ENCODE data around the gene PP2D1. TPM values are rescaled to one million over a fixed set of nuclear protein-coding genes. Genes with fewer than 3 reads are reported as not detected.
"Not testable (repeated sequence)": the region's sequence is repeated elsewhere in the genome, so short reads cannot be mapped to it uniquely, and the experiment has no call there.

The PP2D1 gene
- total and polyA plus RNA-seq, 2 of the 8 experiments (the other 6 are each of a cell fraction or from before 2014, with no cell fraction given), result not detected

DNA sequence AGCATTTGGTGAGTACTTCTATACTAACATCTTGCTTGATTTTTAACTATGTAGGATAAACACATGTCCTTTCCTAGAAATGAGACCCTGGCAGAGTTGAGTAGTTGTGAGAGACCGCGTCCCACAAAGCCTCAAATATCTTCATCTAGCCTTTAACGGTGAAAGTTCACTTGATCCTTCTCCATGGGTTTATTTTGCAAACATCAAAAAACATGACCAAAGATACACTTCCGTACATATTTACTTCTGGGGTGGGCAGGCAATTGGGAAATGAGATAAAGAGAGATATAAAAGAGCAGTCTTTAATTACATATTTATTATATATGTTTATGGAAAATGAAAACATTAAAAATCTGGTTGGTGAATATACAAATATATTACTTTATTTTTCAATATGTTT, 23.0 kb upstream of the PP2D1 start (continued):
- TF ChIP-seq CEBPB (IDR thresholded peaks at IDR 0.05; ENCODE audit: low read depth, low read length) (no peak), MAFK (IDR thresholded peaks at IDR 0.05; ENCODE audit: low read depth, low read length) (no peak), SRF (IDR thresholded peaks at IDR 0.05; ENCODE audit: low read depth, low read length) (no peak), FOSL1 (IDR thresholded peaks at IDR 0.05; ENCODE audit: insufficient read depth, low read depth, low read length) (no peak)
- TF ChIP-seq, protein P1, sequence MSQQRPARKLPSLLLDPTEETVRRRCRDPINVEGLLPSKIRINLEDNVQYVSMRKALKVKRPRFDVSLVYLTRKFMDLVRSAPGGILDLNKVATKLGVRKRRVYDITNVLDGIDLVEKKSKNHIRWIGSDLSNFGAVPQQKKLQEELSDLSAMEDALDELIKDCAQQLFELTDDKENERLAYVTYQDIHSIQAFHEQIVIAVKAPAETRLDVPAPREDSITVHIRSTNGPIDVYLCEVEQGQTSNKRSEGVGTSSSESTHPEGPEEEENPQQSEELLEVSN (IDR thresholded peaks at IDR 0.05), result no peak

GRCh38 chr3:20031939-20032338, 19.9 kb upstream of the PP2D1 start:
- H3K4me3 ChIP-seq (ENCODE audit: extremely low read depth in 1 of 4, insufficient read depth in 2 of 4, low read depth in 3 of 4, low read length in 4 of 4); H3K36me3 ChIP-seq (ENCODE audit: control insufficient read depth in 2 of 4, insufficient read depth in 4 of 4, low read length in 3 of 4); POLR2A ChIA-PET (ENCODE audit: partially characterized antibody); H2AFZ ChIP-seq (ENCODE audit: low read length); H2BK15ac ChIP-seq (ENCODE audit: low read length); H3K56ac ChIP-seq (replicated peaks; ENCODE audit: insufficient read length, low read depth, low read length); H3K27ac ChIP-seq (ENCODE audit: low read depth, low read length); H3K79me1 ChIP-seq (ENCODE audit: low read depth, low read length); DNase-seq (ENCODE audit: low read depth in 1 of 2, low spot score in 2 of 2); H2BK5ac ChIP-seq (ENCODE audit: low read depth, low read length); H2AK5ac ChIP-seq (ENCODE audit: low read depth, low read length); H4K20me1 ChIP-seq (replicated peaks in 1 of 2; ENCODE audit: control insufficient read depth in 1 of 2, insufficient read depth in 2 of 2, low read length in 2 of 2); H3K9me3 ChIP-seq (ENCODE audit: insufficient read depth in 2 of 2, low read depth in 1 of 2, low read length in 1 of 2); H3K4me2 ChIP-seq (ENCODE audit: insufficient read depth in 1 of 2, low read depth in 2 of 2, low read length in 2 of 2); H3K23me2 ChIP-seq (ENCODE audit: low read depth, low read length); H4K5ac ChIP-seq (ENCODE audit: insufficient read length, low read depth, low read length); H3K14ac ChIP-seq (ENCODE audit: insufficient read length); H2BK120ac ChIP-seq (replicated peaks; ENCODE audit: low read depth, low read length); H3K18ac ChIP-seq (ENCODE audit: extremely low read depth, low read length); H3K9ac ChIP-seq (replicated peaks in 1 of 4; ENCODE audit: extremely low read depth in 1 of 4, low read depth in 3 of 4, low read length in 3 of 4); H3K4me1 ChIP-seq (replicated peaks in 1 of 4; ENCODE audit: control insufficient read depth in 3 of 4, insufficient read depth in 4 of 4, low read length in 3 of 4); H3K23ac ChIP-seq (ENCODE audit: insufficient read length); H3K4ac ChIP-seq (replicated peaks; ENCODE audit: insufficient read length, low read depth, low read length); H4K91ac ChIP-seq (replicated peaks; ENCODE audit: insufficient read length, low read length); H3K79me2 ChIP-seq (ENCODE audit: control insufficient read depth in 1 of 2, insufficient read depth in 2 of 2, low read length in 2 of 2); H3K27me3 ChIP-seq (replicated peaks in 1 of 4; ENCODE audit: control insufficient read depth in 3 of 4, extremely low read depth in 1 of 4, insufficient read depth in 3 of 4, low read length in 3 of 4); H2BK20ac ChIP-seq (ENCODE audit: low read length); FAIRE-seq; H4K8ac ChIP-seq (ENCODE audit: extremely low read depth, insufficient read depth, low read length); H2BK12ac ChIP-seq (ENCODE audit: low read depth, low read length): not testable (repeated sequence)
- 87% methylated on average over 7 of the region's 7 CpGs; no CpG with 5 or more reads in 1 of the 2 experiments for WGBS, 2 experiments (ENCODE audit: extremely low coverage in 1 of 2, insufficient coverage in 1 of 2, insufficient read length in 1 of 2, insufficient replicate concordance in 2 of 2, low coverage in 1 of 2, low lambda C conversion rate in 2 of 2, missing lambda C conversion rate in 1 of 2)
- CTCF ChIA-PET (ENCODE audit: partially characterized antibody), result interaction anchor here (0.5 to 0.9 kb wide), 3 partner anchors 9 to 160 kb away, joined by 3 to 4 read pairs (median 3); no protein-coding TSS in a partner anchor

Measured in H1 (cell line).